Measurements from ENCODE around the gene ETNPPL.

DNA sequence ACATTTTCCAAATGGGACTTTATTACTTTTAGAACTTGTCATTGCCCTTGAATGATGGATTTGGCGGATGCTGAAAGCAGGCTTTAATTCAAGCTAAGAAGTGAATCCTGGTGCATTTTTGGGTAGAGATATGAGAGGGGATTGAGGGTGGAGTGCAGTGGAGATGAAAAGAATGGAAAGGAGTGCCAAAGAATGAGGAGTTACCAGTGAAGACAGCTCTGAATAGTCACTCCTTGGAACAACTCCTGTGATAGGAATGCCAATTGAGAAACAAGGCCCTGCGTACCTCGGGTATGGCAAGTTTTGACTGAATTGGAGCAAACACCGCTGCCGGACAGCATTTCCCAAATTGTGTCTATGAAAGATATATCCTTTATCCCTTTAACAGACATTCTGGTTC, 36.5 kb upstream of the ETNPPL start:
- TF ChIP-seq GATA2 (IDR thresholded peaks at IDR 0.05; ENCODE audit: low read depth, low read length) (no peak), GATA3 (IDR thresholded peaks at IDR 0.05; ENCODE audit: low read depth, low read length) (no peak)
